Activated CD8-positive, alpha-beta T cell treated with anti-CD3 and anti-CD28 coated beads for 36 hours (primary cell): ENCODE results near the gene RNF111. TPM values are rescaled to one million over a fixed set of nuclear protein-coding genes. Genes with fewer than 3 reads are reported as not detected.
"Not testable (repeated sequence)": the region's sequence is repeated elsewhere in the genome, so short reads cannot be mapped to it uniquely, and the experiment has no call there.

Experiments
- ATAC-seq: fragments of 200-7000 bp; cut with Tn5 transposase; one replicate; pipeline ENCODE4 v1.10.0; 2021; ENCODE audit warnings: mild to moderate bottlenecking, moderate library complexity
- CTCF ChIA-PET: fragments of 350-600 bp; sonication (Branson Sonifier 250); formaldehyde crosslinking; loops from one replicate; lab custom pipeline; 2021; ENCODE audit warnings: antibody characterized with exemption; lab: Charles Lee
- POLR2A ChIA-PET: fragments of 350-600 bp; sonication (Branson Sonifier 250); formaldehyde crosslinking; loops from one replicate; lab custom pipeline; 2021; ENCODE audit warnings: antibody characterized with exemption; lab: Charles Lee
- DNase-seq: peaks from one replicate; pipeline ENCODE4 v3.0.0-alpha.2; 2020
- H3K27ac Mint-ChIP-seq: one replicate; pipeline ENCODE4 v1.8.0; 2021; ENCODE audit warnings: mild to moderate bottlenecking, mixed read lengths
- H3K27me3 Mint-ChIP-seq: one replicate; pipeline ENCODE4 v1.8.0; 2021; ENCODE audit warnings: mixed read lengths
- H3K36me3 Mint-ChIP-seq: one replicate; pipeline ENCODE4 v1.8.0; 2021; ENCODE audit warnings: low read depth, mixed read lengths
- H3K4me1 Mint-ChIP-seq: one replicate; pipeline ENCODE4 v1.8.0; 2021; ENCODE audit warnings: low read depth, mixed read lengths
- H3K4me3 Mint-ChIP-seq: one replicate; pipeline ENCODE4 v1.8.0; 2021; ENCODE audit warnings: mild to moderate bottlenecking, moderate library complexity, mixed read lengths
- H3K9me3 Mint-ChIP-seq: one replicate; pipeline ENCODE4 v1.8.0; 2021; ENCODE audit warnings: mixed read lengths
- intact Hi-C: fragments of 100-400 bp; cut with micrococcal nuclease; formaldehyde crosslinking; loops from one replicate; pipeline ENCODE4 v1.10.0; 2022
- total RNA-seq, 2 experiments: library from RNA; stranded (reverse); gene quantifications; one replicate each; pipeline ENCODE4 v1.2.3, GENCODE V29; 2021
- TF ChIP-seq, protein P1 (sequence below): fragments of 200-600 bp; IDR thresholded peaks from one replicate; pipeline ENCODE4 v1.8.0; 2022; ENCODE audit warnings: antibody characterized with exemption, mild to moderate bottlenecking

The RNF111 gene
- total RNA-seq, 2 experiments from 2014 or later: 28.5 to 30.5 TPM

DNA sequence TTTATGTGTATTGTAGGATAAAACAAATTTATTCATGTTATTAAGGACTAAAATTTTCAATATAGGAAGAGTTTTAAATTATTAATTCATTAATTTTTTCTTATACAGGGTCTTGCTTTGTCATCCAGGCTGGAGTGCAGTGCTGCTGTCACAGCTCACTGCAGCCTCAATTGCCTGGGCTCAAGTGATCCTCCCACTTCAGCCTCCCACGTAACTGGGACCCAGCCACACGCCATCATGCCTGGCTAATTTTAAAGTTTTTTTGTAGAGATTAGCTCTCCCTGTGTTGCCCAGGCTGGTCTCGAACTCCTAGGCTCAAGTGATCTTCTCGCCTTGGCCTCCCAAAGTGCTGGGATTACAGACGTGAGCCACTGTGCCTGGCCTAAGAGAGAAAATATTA lies 132.2 kb downstream of the RNF111 start:
- Mint-ChIP-seq H3K27me3 (no peaks in the 10 kb centered on the region), H3K4me3 (no peak overlapping the region), H3K36me3 (peaks cover 42% of the 10 kb centered on the region), H3K4me1 (no peaks in the 10 kb centered on the region), H3K27ac (no peak overlapping the region), H3K9me3 (no peaks in the 10 kb centered on the region)
- ChIA-PET CTCF (no interaction called here), POLR2A (no interaction called here)
- DNase-seq: no peak
- TF ChIP-seq, protein P1, sequence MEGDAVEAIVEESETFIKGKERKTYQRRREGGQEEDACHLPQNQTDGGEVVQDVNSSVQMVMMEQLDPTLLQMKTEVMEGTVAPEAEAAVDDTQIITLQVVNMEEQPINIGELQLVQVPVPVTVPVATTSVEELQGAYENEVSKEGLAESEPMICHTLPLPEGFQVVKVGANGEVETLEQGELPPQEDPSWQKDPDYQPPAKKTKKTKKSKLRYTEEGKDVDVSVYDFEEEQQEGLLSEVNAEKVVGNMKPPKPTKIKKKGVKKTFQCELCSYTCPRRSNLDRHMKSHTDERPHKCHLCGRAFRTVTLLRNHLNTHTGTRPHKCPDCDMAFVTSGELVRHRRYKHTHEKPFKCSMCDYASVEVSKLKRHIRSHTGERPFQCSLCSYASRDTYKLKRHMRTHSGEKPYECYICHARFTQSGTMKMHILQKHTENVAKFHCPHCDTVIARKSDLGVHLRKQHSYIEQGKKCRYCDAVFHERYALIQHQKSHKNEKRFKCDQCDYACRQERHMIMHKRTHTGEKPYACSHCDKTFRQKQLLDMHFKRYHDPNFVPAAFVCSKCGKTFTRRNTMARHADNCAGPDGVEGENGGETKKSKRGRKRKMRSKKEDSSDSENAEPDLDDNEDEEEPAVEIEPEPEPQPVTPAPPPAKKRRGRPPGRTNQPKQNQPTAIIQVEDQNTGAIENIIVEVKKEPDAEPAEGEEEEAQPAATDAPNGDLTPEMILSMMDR: no peak
- no peak for ATAC-seq
- intact Hi-C loops: no loop called here

GRCh38 chr15:59120937-59121336 lies 133.5 kb downstream of the RNF111 start:
- intact Hi-C loops: no loop called here
- Mint-ChIP-seq H3K4me1 (no peaks in the 10 kb centered on the region), H3K9me3 (no peaks in the 10 kb centered on the region), H3K36me3 (peaks cover 42% of the 10 kb centered on the region), H3K27me3 (no peaks in the 10 kb centered on the region), H3K4me3 (no peak overlapping the region), H3K27ac (no peak overlapping the region)
- POLR2A ChIA-PET: no interaction called here
- no peak for ATAC-seq
- TF ChIP-seq, protein P1: no peak
- CTCF ChIA-PET: no interaction called here
- DNase-seq: no peak

- ATAC-seq (no peak), DNase-seq (no peak)
- Mint-ChIP-seq H3K27me3 (no peaks in the 10 kb centered on the region), H3K9me3 (peaks cover 4% of the 10 kb centered on the region), H3K4me3 (no peak overlapping the region), H3K36me3 (peaks cover 43% of the 10 kb centered on the region), H3K4me1 (no peaks in the 10 kb centered on the region), H3K27ac (no peak overlapping the region)
- TF ChIP-seq, protein P1: no peak
- POLR2A ChIA-PET: interaction anchor here (0.6 to 0.7 kb wide), 2 partner anchors 35 to 158 kb away, joined by 3 to 4 read pairs; no protein-coding TSS in a partner anchor
- CTCF ChIA-PET: interaction anchor here (0.7 kb wide), 1 partner anchor 39 kb away, joined by 3 read pairs; no protein-coding TSS in a partner anchor
- intact Hi-C loops: no loop called here
Observed at GRCh38 chr15:59124261-59124660, 136.8 kb downstream of the RNF111 start.

GRCh38 chr15:59125683-59126082 lies 138.2 kb downstream of the RNF111 start:
- ATAC-seq, POLR2A ChIA-PET, H3K27ac Mint-ChIP-seq, H3K27me3 Mint-ChIP-seq, intact Hi-C loops, H3K4me3 Mint-ChIP-seq, H3K9me3 Mint-ChIP-seq, DNase-seq, H3K4me1 Mint-ChIP-seq: not testable (repeated sequence)
- CTCF ChIA-PET: interaction anchor here (1.5 kb wide), 1 partner anchor 49 kb away, joined by 3 read pairs; no protein-coding TSS in a partner anchor
- H3K36me3 Mint-ChIP-seq: peaks cover 57% of the 10 kb centered on the region

DNA sequence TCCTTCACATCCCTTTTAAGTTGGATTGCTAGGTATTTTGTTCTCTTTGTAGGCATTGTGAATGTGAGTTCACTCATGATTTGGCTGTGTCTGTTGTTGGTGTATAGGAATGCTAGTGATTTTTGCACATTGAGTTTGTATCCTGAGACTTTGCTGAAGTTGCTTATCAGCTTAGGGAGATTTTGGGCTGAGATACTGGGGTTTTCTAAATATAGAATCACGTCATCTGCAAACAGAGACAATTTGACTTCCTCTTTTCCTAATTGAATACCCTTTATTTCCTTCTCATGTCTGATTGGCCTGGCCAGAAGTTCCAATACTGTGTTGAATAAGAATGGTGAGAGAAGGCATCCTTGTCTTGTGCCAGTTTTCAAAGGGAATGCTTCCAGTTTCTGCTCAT lies 139.8 kb downstream of the RNF111 start:
- peaks cover 64% of the 10 kb centered on the region for H3K36me3 Mint-ChIP-seq
- intact Hi-C loops, DNase-seq, H3K27ac Mint-ChIP-seq, H3K4me1 Mint-ChIP-seq, H3K27me3 Mint-ChIP-seq, ATAC-seq, H3K9me3 Mint-ChIP-seq, POLR2A ChIA-PET, H3K4me3 Mint-ChIP-seq, CTCF ChIA-PET: not testable (repeated sequence)

DNA sequence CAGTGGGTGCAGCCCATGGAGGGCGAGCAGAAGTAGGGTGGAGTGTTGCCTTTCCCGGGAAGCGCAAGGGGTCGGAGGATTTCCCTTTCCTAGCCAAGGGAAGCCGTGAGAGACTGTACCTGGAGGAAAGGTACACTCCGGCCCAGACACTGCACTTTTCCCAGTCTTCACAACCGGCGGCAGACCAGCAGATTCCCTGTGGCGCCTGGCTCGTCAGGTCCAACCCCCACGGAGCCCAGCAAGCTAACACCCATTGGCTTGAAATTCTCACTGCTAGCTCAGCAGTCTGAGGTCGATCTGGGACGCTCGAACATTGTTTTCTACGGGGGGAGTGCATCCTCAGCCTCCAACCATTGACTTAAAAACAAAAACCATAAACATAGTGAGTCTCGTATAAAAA lies 144.0 kb downstream of the RNF111 start:
- CTCF ChIA-PET: interaction anchor here (0.7 kb wide), 1 partner anchor 560 kb away, joined by 4 read pairs; no protein-coding TSS in a partner anchor
- POLR2A ChIA-PET: no interaction called here
- DNase-seq (no peak), ATAC-seq (no peak)
- H3K4me1 Mint-ChIP-seq: no peaks in the 10 kb centered on the region
- H3K4me3 Mint-ChIP-seq: no peak overlapping the region
- TF ChIP-seq, protein P1: no peak
- H3K27me3 Mint-ChIP-seq: no peaks in the 10 kb centered on the region
- no peak overlapping the region for H3K27ac Mint-ChIP-seq
- peaks cover 7% of the 10 kb centered on the region for H3K9me3 Mint-ChIP-seq
- H3K36me3 Mint-ChIP-seq: peaks cover 48% of the 10 kb centered on the region
- intact Hi-C loops: no loop called here
